Mesendoderm (in vitro differentiated cells): ENCODE measurements around the gene CFAP46.

ENCODE experiments used
- DNase-seq: peaks from one replicate; pipeline ENCODE4 v3.0.0; 2013
- H2AK5ac ChIP-seq: 2 replicates; pipeline ENCODE4 v1.6.1; 2013; ENCODE audit warnings: low read length, inconsistent platforms
- H2BK120ac ChIP-seq: 2 replicates; pipeline ENCODE4 v1.6.1; 2013; ENCODE audit warnings: low read depth, mild to moderate bottlenecking, low read length, moderate library complexity, mixed read lengths
- H2BK15ac ChIP-seq: replicated peaks from 2 replicates; pipeline ENCODE4 v1.6.1; 2013; ENCODE audit warnings: low read depth, mild to moderate bottlenecking, moderate library complexity
- H2BK5ac ChIP-seq: 2 replicates; pipeline ENCODE4 v1.6.1; 2013; ENCODE audit warnings: low read length, inconsistent platforms
- H3K18ac ChIP-seq: 2 replicates; pipeline ENCODE4 v1.6.1; 2013; ENCODE audit warnings: mild to moderate bottlenecking, low read length, mixed read lengths
- H3K23ac ChIP-seq: one replicate; pipeline ENCODE4 v1.6.1; 2013; ENCODE audit warnings: low read length
- H3K27ac ChIP-seq: 2 replicates; pipeline ENCODE4 v1.5.1; 2013; ENCODE audit warnings: low read depth, mild to moderate bottlenecking, inconsistent platforms, low read length, moderate library complexity
- H3K27me3 ChIP-seq: 2 replicates; pipeline ENCODE4 v1.6.1; 2013; ENCODE audit warnings: low read length, control low read depth, mild to moderate bottlenecking, inconsistent platforms; ENCODE audit not compliant: insufficient read depth, poor library complexity
- H3K36me3 ChIP-seq: 2 replicates; pipeline ENCODE4 v1.6.1; 2013; ENCODE audit warnings: low read length, inconsistent platforms; ENCODE audit not compliant: control insufficient read depth, insufficient read depth
- H3K4ac ChIP-seq: one replicate; pipeline ENCODE4 v1.6.1; 2013; ENCODE audit warnings: low read depth, mild to moderate bottlenecking, low read length, moderate library complexity
- H3K4me1 ChIP-seq: 2 replicates; pipeline ENCODE4 v1.6.1; 2013; ENCODE audit warnings: low read depth, low read length, inconsistent platforms; ENCODE audit not compliant: control insufficient read depth
- H3K4me2 ChIP-seq: 2 replicates; pipeline ENCODE4 v1.6.1; 2013; ENCODE audit warnings: low read length
- H3K4me3 ChIP-seq: 2 replicates; pipeline ENCODE4 v1.5.1; 2013; ENCODE audit warnings: mild to moderate bottlenecking, low read length
- H3K56ac ChIP-seq: one replicate; pipeline ENCODE4 v1.6.1; 2013; ENCODE audit warnings: low read length
- H3K79me1 ChIP-seq: 2 replicates; pipeline ENCODE4 v1.6.1; 2013; ENCODE audit warnings: low read length, inconsistent platforms
- H3K79me2 ChIP-seq: 2 replicates; pipeline ENCODE4 v1.6.1; 2013; ENCODE audit warnings: mild to moderate bottlenecking, low read length; ENCODE audit not compliant: control insufficient read depth, insufficient read depth
- H3K9ac ChIP-seq: 2 replicates; pipeline ENCODE4 v1.6.1; 2013; ENCODE audit warnings: low read length, inconsistent platforms
- H4K5ac ChIP-seq: one replicate; pipeline ENCODE4 v1.6.1; 2013; ENCODE audit warnings: low read length
- H4K8ac ChIP-seq: one replicate; pipeline ENCODE4 v1.6.1; 2013; ENCODE audit warnings: low read depth, mild to moderate bottlenecking, control low read depth, low read length, moderate library complexity
- WGBS: extraction: QIAGEN DNeasy Blood & Tissue Kit; methylation state at CpG from one replicate; pipeline ENCODE4 v1.1.7; 2013; ENCODE audit warnings: low lambda C conversion rate, missing lambda C conversion rate; ENCODE audit not compliant: insufficient coverage; ENCODE audit errors: extremely low coverage; 5-methylcytosine and 5-hydroxymethylcytosine counted together

Gene CFAP46

DNA sequence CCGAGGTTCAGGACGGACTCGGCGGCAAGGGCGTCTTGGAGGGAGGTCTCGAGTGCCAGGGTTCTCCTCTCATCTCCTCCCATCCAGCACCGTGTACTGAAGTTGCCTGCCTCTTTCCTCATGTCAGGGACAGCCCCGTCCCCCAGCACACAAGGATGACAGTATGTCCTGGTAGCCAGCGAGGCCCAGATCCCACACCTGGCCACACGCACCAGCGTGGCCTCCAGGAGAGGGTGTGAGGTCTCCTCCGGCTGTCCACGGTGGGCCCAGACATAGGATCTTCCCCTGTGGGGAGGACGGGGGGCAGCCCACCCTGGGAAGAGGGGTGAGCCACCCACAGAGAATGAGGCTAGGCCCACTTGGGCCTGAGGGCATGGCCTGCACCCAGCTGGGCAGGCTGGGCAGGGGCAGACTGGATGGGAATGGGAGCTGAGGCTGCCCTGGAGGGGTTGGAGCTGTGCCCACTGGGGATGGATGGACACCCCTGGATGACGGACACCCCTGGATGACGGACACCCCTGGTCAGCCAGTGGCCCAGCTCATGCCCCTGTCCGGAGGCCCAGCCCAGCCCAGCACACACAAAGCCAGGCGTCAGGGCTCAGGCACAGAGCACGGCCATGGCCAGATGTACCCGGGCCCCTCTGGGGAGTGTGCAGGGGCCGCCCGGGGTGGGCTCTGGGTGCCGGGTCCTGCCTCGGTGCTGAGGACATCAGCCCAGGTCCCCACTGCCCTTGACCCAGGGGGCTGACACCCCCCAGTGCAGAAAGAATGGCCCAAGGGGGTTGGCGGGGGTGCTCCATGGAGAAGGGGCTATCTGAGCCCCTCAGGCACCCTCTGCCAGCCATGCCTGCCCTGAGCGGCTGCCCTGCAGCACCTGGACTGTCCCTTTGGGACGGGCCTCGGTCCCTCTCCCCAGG is 30.9 kb upstream of the CFAP46 start:
- Histone ChIP-seq H3K4ac (no peak overlapping the region), H3K4me3 (no peak overlapping the region), H3K36me3 (no peaks in the 10 kb centered on the region), H2BK15ac (no peak overlapping the region), H3K27ac (no peak overlapping the region), H2BK120ac (no peak overlapping the region), H3K9ac (no peak overlapping the region), H3K18ac (no peak overlapping the region), H3K4me2 (no peak overlapping the region), H2BK5ac (no peak overlapping the region), H3K79me1 (no peaks in the 10 kb centered on the region), H3K4me1 (peaks cover 3% of the 10 kb centered on the region), H3K79me2 (no peaks in the 10 kb centered on the region), H4K5ac (no peak overlapping the region), H4K8ac (no peak overlapping the region), H3K27me3 (no peaks in the 10 kb centered on the region), H2AK5ac (no peak overlapping the region), H3K23ac (no peak overlapping the region), H3K56ac (no peak overlapping the region)
- DNase-seq: no peak
- WGBS: no CpG with 5 or more reads among the region's 28 CpGs

DNA sequence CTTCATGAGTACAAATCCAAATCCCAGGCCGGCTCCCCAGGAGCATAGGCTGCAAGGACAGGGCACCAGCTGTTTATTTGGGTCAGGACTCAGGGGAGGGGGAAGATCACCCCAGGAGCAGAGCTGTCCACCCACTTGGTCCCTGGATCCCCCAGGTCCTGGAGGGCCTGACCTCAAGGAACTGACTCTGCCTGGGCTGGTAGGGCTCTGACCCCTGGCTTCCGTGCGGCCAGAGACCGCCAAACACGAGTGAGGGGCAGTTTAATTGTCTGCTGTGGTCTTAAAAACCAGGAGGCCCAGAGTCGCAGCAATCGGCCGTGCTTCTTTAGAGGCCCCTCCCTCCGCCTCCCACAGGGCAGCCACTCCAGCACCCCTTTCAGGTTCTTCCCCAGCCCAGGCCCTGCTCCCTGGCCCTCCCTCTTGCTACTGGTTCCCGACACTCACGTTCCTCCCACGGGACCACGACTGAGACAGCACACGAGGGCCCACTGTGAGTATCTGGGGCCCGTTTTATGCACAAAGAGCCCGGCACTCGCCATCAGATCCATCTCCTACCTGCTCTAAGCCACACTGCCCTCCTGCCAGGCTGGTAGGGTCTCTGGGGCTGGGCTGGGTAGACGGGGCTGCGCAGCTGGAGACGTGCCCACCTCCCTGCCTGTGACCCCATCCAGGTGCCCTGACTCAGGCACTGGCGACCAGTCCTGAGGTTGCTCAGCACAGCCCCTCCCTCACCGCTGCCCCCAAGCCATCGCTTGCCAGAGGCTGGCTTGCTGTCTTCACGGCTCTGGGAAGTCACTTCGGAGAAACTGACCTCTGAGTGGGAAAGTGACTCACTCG is 30.0 kb upstream of the CFAP46 start:
- no peak overlapping the region for H2AK5ac ChIP-seq
- H3K27me3 ChIP-seq: no peaks in the 10 kb centered on the region

DNA sequence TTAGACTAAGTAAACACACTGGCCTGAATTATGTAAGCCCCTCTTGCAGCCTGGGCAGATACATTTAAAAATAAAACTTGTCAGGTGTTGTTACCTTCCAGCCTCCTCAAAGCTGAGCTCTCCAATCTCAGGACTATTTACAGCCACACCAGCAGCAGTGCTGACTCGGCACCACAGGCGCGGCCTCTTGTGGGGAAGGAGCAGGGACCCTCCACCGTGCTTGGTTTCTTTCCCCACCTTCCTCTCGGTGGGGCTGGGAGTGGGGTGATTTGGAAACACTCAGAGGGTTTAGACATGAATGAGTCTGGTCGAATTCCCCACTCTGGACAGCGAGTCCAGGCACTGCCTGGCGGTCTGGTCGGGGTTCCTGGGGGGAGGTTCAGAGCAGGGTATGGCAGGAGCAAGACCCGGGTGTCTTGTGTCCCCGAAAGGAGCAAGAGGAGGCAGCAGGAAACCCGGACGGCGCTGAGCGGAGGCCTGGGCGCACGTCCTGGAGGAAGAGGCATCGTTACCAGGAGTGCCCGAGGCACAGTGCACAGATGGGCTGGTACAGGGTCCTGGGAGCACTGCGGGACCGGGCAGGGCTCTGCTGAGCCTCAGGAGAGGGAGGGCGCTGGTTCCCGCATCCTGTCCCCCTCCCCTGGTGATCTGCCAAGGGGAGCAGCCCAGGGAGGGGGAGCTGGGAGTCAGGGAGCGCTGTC is 29.2 kb upstream of the CFAP46 start:
- DNase-seq: no peak
- no peaks in the 10 kb centered on the region for H3K79me2 ChIP-seq
- H3K36me3 ChIP-seq: no peaks in the 10 kb centered on the region
- H3K27ac ChIP-seq: no peak overlapping the region
- peak overlapping the region; percentile 81 for H3K56ac ChIP-seq
- H2BK15ac ChIP-seq: no peak overlapping the region
- H2BK120ac ChIP-seq: no peak overlapping the region
- no peak overlapping the region for H2BK5ac ChIP-seq
- H4K8ac ChIP-seq: no peak overlapping the region
- H4K5ac ChIP-seq: no peak overlapping the region
- no peaks in the 10 kb centered on the region for H3K79me1 ChIP-seq
- H3K23ac ChIP-seq: no peak overlapping the region
- H3K4me3 ChIP-seq: no peak overlapping the region
- peak overlapping the region; percentile 43 for H3K9ac ChIP-seq
- no peak overlapping the region for H2AK5ac ChIP-seq
- H3K4me1 ChIP-seq: peaks cover 3% of the 10 kb centered on the region
- no peaks in the 10 kb centered on the region for H3K27me3 ChIP-seq
- peak overlapping the region; percentile 19 for H3K4me2 ChIP-seq
- no peak overlapping the region for H3K4ac ChIP-seq
- no CpG with 5 or more reads among the region's 24 CpGs for WGBS
- no peak overlapping the region for H3K18ac ChIP-seq

More for the DNA sequence above, 30.0 kb upstream of the CFAP46 start:
- WGBS: no CpG with 5 or more reads among the region's 26 CpGs
- H3K36me3 ChIP-seq: no peaks in the 10 kb centered on the region
- no peak overlapping the region for H3K4me2 ChIP-seq
- H3K79me1 ChIP-seq: no peaks in the 10 kb centered on the region
- H3K4me3 ChIP-seq: no peak overlapping the region
- peak overlapping the region; percentile 58 for H3K56ac ChIP-seq
- no peak overlapping the region for H3K18ac ChIP-seq
- no peak overlapping the region for H2BK5ac ChIP-seq
- H3K4ac ChIP-seq: no peak overlapping the region
- H2BK120ac ChIP-seq: no peak overlapping the region
- H4K8ac ChIP-seq: no peak overlapping the region
- no peak overlapping the region for H3K27ac ChIP-seq
- no peak overlapping the region for H2BK15ac ChIP-seq
- H3K4me1 ChIP-seq: peaks cover 3% of the 10 kb centered on the region
- no peaks in the 10 kb centered on the region for H3K79me2 ChIP-seq
- no peak for DNase-seq
- H3K9ac ChIP-seq: peak overlapping the region; percentile 5
- H4K5ac ChIP-seq: no peak overlapping the region
- H3K23ac ChIP-seq: no peak overlapping the region

DNA sequence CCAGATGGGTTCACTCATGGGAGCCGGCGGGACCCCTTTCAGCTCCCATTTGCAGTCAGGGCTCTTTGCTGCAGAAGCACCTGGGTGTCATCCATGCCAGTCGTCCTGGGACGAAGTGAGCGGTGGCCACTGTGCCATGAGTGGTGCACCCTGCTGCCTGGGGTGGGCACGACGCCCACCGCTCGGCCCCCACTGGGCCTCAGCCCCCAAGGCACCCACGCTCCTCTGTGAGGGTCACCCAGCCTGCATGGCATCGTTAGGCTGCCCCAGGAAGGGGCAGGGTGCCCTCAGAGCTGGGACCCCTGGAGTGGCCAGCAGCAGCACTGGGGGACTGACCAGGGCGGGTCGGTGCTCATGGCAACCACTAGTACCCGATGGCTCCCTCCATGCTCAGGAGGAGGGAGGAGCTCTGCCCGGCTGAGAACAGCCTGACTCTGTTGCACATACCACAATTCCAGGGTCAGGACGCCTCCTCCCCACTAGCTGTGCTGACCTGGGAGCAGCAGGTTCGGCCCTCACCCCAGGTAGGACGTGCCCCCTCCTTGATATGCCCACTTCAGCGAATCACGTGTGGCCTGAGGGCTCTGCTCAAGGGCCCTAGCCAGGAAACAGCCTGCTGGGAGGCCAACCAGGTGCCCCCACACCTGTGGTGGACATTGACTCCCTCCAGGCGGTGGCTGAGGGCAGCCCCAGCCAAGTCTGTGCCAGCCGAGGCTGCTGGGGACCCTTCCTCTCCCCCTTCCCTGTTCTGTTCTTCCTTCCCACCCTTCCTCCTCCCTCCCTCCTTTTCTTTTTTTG is 28.5 kb upstream of the CFAP46 start:
- no peaks in the 10 kb centered on the region for H3K27me3 ChIP-seq
- H3K4ac ChIP-seq: no peak overlapping the region
- H3K56ac ChIP-seq: no peak overlapping the region
- no peak overlapping the region for H3K4me2 ChIP-seq
- WGBS: no CpG with 5 or more reads among the region's 22 CpGs
- no peak overlapping the region for H3K4me3 ChIP-seq
- H2BK5ac ChIP-seq: no peak overlapping the region
- no peak overlapping the region for H2AK5ac ChIP-seq
- no peak overlapping the region for H4K5ac ChIP-seq
- H3K79me1 ChIP-seq: no peaks in the 10 kb centered on the region
- no peak overlapping the region for H4K8ac ChIP-seq
- H3K27ac ChIP-seq: no peak overlapping the region
- H3K9ac ChIP-seq: no peak overlapping the region
- H2BK120ac ChIP-seq: no peak overlapping the region
- no peak overlapping the region for H2BK15ac ChIP-seq
- peaks cover 3% of the 10 kb centered on the region for H3K4me1 ChIP-seq
- no peaks in the 10 kb centered on the region for H3K36me3 ChIP-seq
- no peaks in the 10 kb centered on the region for H3K79me2 ChIP-seq
- no peak overlapping the region for H3K18ac ChIP-seq
- H3K23ac ChIP-seq: peak overlapping the region; percentile 66
- DNase-seq: no peak

DNA sequence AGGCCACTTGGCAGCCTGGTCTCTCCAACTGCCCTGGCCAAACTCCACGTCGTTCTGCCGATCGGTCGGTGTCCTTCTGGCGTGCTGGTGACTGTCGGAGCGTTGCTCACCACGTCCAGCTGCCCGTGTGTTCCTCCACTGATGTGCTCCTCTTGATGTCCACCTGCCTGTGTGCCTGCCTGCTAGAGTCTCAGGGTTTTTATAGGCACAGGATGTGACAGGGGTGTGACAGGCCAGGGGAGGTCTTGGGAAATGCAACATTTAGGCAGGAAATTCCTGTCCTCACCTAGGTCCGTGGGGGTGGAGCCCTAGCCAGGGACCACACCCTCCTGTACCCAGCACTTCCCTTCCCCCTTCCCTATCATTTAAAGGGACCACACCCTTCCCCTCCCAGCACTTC is 25.2 kb upstream of the CFAP46 start:
- no peak overlapping the region for H2BK15ac ChIP-seq
- H3K27ac ChIP-seq: no peak overlapping the region
- no peak overlapping the region for H3K9ac ChIP-seq
- DNase-seq: peak; percentile 18
- no peak overlapping the region for H3K18ac ChIP-seq
- H3K4me1 ChIP-seq: peaks cover 3% of the 10 kb centered on the region
- H3K36me3 ChIP-seq: no peaks in the 10 kb centered on the region
- no peak overlapping the region for H2BK5ac ChIP-seq
- no peak overlapping the region for H3K4ac ChIP-seq
- no CpG with 5 or more reads among the region's 11 CpGs for WGBS
- no peaks in the 10 kb centered on the region for H3K79me1 ChIP-seq
- H3K27me3 ChIP-seq: no peaks in the 10 kb centered on the region
- H3K79me2 ChIP-seq: no peaks in the 10 kb centered on the region
- no peak overlapping the region for H3K23ac ChIP-seq
- H4K5ac ChIP-seq: no peak overlapping the region
- H3K4me3 ChIP-seq: no peak overlapping the region
- H3K56ac ChIP-seq: no peak overlapping the region
- H4K8ac ChIP-seq: no peak overlapping the region
- H3K4me2 ChIP-seq: no peak overlapping the region
- no peak overlapping the region for H2AK5ac ChIP-seq
- H2BK120ac ChIP-seq: no peak overlapping the region
